Muscle of leg (tissue), 11 donors: ENCODE data around the gene ZSCAN21. TPM values are rescaled to one million over a fixed set of nuclear protein-coding genes. Genes with fewer than 3 reads are reported as not detected.

Experiments
- DNase-seq: peaks from one replicate; pipeline ENCODE4 v3.0.0; 2013
- H3K27ac ChIP-seq: one replicate; pipeline ENCODE4 v1.5.1; 2013; ENCODE audit warnings: mild to moderate bottlenecking, low read length, control low read depth
- H3K27me3 ChIP-seq: one replicate; pipeline ENCODE4 v1.6.1; 2013; ENCODE audit warnings: low read length; ENCODE audit not compliant: control insufficient read depth, insufficient read depth
- H3K36me3 ChIP-seq: one replicate; pipeline ENCODE4 v1.6.1; 2013; ENCODE audit warnings: low read length; ENCODE audit not compliant: control insufficient read depth, insufficient read depth
- H3K4me1 ChIP-seq: one replicate; pipeline ENCODE4 v1.6.1; 2013; ENCODE audit warnings: low read length; ENCODE audit not compliant: control insufficient read depth, insufficient read depth
- H3K4me3 ChIP-seq: one replicate; pipeline ENCODE4 v1.5.1; 2013; ENCODE audit warnings: low read length, control low read depth
- H3K9me3 ChIP-seq: replicated peaks from 2 replicates; pipeline ENCODE4 v1.6.1; 2013; ENCODE audit warnings: low read depth, low read length; ENCODE audit not compliant: control insufficient read depth
- WGBS: methylation state at CpG from one replicate; pipeline ENCODE4 v1.1.5; 2013; ENCODE audit warnings: missing lambda C conversion rate; ENCODE audit not compliant: insufficient coverage; 5-methylcytosine and 5-hydroxymethylcytosine counted together
- polyA plus RNA-seq, 8 donors: library from polyadenylated mRNA; unstranded; fragments of 120-200 nt; gene quantifications; one replicate each; pipeline versions ENCODE4 v1.2.1 to v1.2.3, GENCODE V29; 2013; ENCODE audit warnings: inconsistent platforms in 1 of 8, low replicate concordance in 1 of 8; ENCODE audit not compliant: insufficient read length in 8 of 8, insufficient read depth in 1 of 8
- total RNA-seq: library from RNA; stranded (reverse); fragments of 120-200 nt; gene quantifications from one replicate; pipeline ENCODE4 v1.2.4, GENCODE V29; 2013

The ZSCAN21 gene
- total and polyA plus RNA-seq, 9 donors: 12.3 to 15.8 (median 13.5) TPM

GRCh38 chr7:100048680-100049079, 894 bp upstream of the ZSCAN21 start:
- DNase-seq: no peak
- no peaks in the 10 kb centered on the region for H3K27me3 ChIP-seq
- H3K9me3 ChIP-seq: no peaks in the 10 kb centered on the region
- H3K27ac ChIP-seq: no peak overlapping the region
- 94% methylated on average over 3 of the region's 4 CpGs for WGBS
- H3K4me3 ChIP-seq: no peak overlapping the region
- H3K36me3 ChIP-seq: peaks cover 10% of the 10 kb centered on the region
- H3K4me1 ChIP-seq: peaks cover 14% of the 10 kb centered on the region

- Histone ChIP-seq H3K27ac (no peak overlapping the region), H3K4me1 (peaks cover 14% of the 10 kb centered on the region), H3K27me3 (no peaks in the 10 kb centered on the region), H3K4me3 (no peak overlapping the region), H3K36me3 (peaks cover 12% of the 10 kb centered on the region), H3K9me3 (no peaks in the 10 kb centered on the region)
- WGBS: 81% methylated on average over 3 of the region's 3 CpGs
- no peak for DNase-seq
Measured at GRCh38 chr7:100051611-100052010, 2.0 kb downstream of the ZSCAN21 start.

GRCh38 chr7:100053215-100053614, 3.6 kb downstream of the ZSCAN21 start:
- WGBS: 50% methylated on average over 1 of the region's 3 CpGs
- Histone ChIP-seq H3K9me3 (no peaks in the 10 kb centered on the region), H3K4me1 (peaks cover 14% of the 10 kb centered on the region), H3K36me3 (peaks cover 28% of the 10 kb centered on the region), H3K27ac (peak overlapping the region; percentile 47), H3K27me3 (no peaks in the 10 kb centered on the region), H3K4me3 (no peak overlapping the region)
- DNase-seq: peak; percentile 83

- H3K36me3 ChIP-seq: peaks cover 42% of the 10 kb centered on the region
- WGBS: 96% methylated on average over 10 of the region's 10 CpGs
Measured at GRCh38 chr7:100057006-100057405, 7.4 kb downstream of the ZSCAN21 start.

GRCh38 chr7:100059251-100059739, 9.7 kb downstream of the ZSCAN21 start:
- Histone ChIP-seq H3K27ac (no peak overlapping the region), H3K36me3 (peaks cover 49% of the 10 kb centered on the region), H3K4me1 (no peaks in the 10 kb centered on the region), H3K27me3 (no peaks in the 10 kb centered on the region), H3K4me3 (no peak overlapping the region), H3K9me3 (no peaks in the 10 kb centered on the region)
- 96% methylated on average over 4 of the region's 5 CpGs for WGBS
- no peak for DNase-seq

More at GRCh38 chr7:100057006-100057405, 7.4 kb downstream of the ZSCAN21 start:
- DNase-seq: no peak
- Histone ChIP-seq H3K4me3 (no peak overlapping the region), H3K27me3 (no peaks in the 10 kb centered on the region), H3K27ac (no peak overlapping the region), H3K4me1 (peaks cover 4% of the 10 kb centered on the region), H3K9me3 (no peaks in the 10 kb centered on the region)

GRCh38 chr7:100061518-100062193, 12.1 kb downstream of the ZSCAN21 start:
- no peaks in the 10 kb centered on the region for H3K27me3 ChIP-seq
- H3K9me3 ChIP-seq: no peaks in the 10 kb centered on the region
- no peak overlapping the region for H3K4me3 ChIP-seq
- peak overlapping the region; percentile 45 for H3K27ac ChIP-seq
- 94% methylated on average over 5 of the region's 11 CpGs for WGBS
- peaks cover 65% of the 10 kb centered on the region for H3K36me3 ChIP-seq
- peak; percentile 66 for DNase-seq
- H3K4me1 ChIP-seq: no peaks in the 10 kb centered on the region

- no peak overlapping the region for H3K4me3 ChIP-seq
- H3K36me3 ChIP-seq: peaks cover 53% of the 10 kb centered on the region
- no peaks in the 10 kb centered on the region for H3K4me1 ChIP-seq
- H3K27me3 ChIP-seq: no peaks in the 10 kb centered on the region
- no peak for DNase-seq
- WGBS: 94% methylated on average over 2 of the region's 4 CpGs
- no peak overlapping the region for H3K27ac ChIP-seq
- H3K9me3 ChIP-seq: no peaks in the 10 kb centered on the region
Measured at GRCh38 chr7:100063376-100063775, 13.8 kb downstream of the ZSCAN21 start.

- H3K27me3 ChIP-seq: no peaks in the 10 kb centered on the region
- no peak overlapping the region for H3K27ac ChIP-seq
- WGBS: 87% methylated on average over 3 of the region's 9 CpGs
- H3K9me3 ChIP-seq: peaks cover 3% of the 10 kb centered on the region
- no peaks in the 10 kb centered on the region for H3K4me1 ChIP-seq
- no peak for DNase-seq
- H3K4me3 ChIP-seq: no peak overlapping the region
- H3K36me3 ChIP-seq: peaks cover 47% of the 10 kb centered on the region
Measured at GRCh38 chr7:100064162-100064561, 14.6 kb downstream of the ZSCAN21 start.

- H3K27me3 ChIP-seq: no peaks in the 10 kb centered on the region
- no peak overlapping the region for H3K27ac ChIP-seq
- no peak overlapping the region for H3K4me3 ChIP-seq
- H3K36me3 ChIP-seq: peaks cover 56% of the 10 kb centered on the region
- H3K9me3 ChIP-seq: peaks cover 16% of the 10 kb centered on the region
- whole genome bisulfite sequencing: 100% methylated on average over 1 of the region's 8 CpGs
- DNase-seq: peak; percentile 56
- no peaks in the 10 kb centered on the region for H3K4me1 ChIP-seq
Measured at GRCh38 chr7:100065452-100066186, 16.0 kb downstream of the ZSCAN21 start.

GRCh38 chr7:100066953-100067352, 17.4 kb downstream of the ZSCAN21 start:
- peaks cover 66% of the 10 kb centered on the region for H3K36me3 ChIP-seq
- no peak for DNase-seq
- no peak overlapping the region for H3K4me3 ChIP-seq
- H3K27ac ChIP-seq: no peak overlapping the region
- H3K27me3 ChIP-seq: no peaks in the 10 kb centered on the region
- H3K9me3 ChIP-seq: peaks cover 29% of the 10 kb centered on the region
- 87% methylated on average over 7 of the region's 7 CpGs for WGBS
- H3K4me1 ChIP-seq: no peaks in the 10 kb centered on the region
